Spleen (tissue), 11 donors: Measurements from ENCODE around the gene RBBP8NL. TPM values are rescaled to one million over a fixed set of nuclear protein-coding genes. Genes with fewer than 3 reads are reported as not detected.

Experiments
- DNase-seq: peaks from one replicate; pipeline ENCODE4 v3.0.0-alpha.2; 2020
- H3K27ac ChIP-seq, 8 donors: fragments of 200-600 bp; sonication (generic) in 7 of 8; 1 replicate in 4 of 8; 2 replicates in 4 of 8; pipeline versions ENCODE4 v1.5.0 to v1.8.0; 2016 to 2021; ENCODE audit warnings: inconsistent platforms in 4 of 8, mild to moderate bottlenecking in 4 of 8, moderate library complexity in 1 of 8
- H3K27me3 ChIP-seq, 7 donors: fragments of 200-600 bp; sonication (generic) in 6 of 7; replicated peaks in 1 of 7; 1 replicate in 4 of 7; 2 replicates in 3 of 7; pipeline versions ENCODE4 v1.5.0 to v1.8.0; 2016 to 2021; ENCODE audit warnings: inconsistent platforms in 3 of 7, mild to moderate bottlenecking in 1 of 7
- H3K36me3 ChIP-seq, 6 donors: fragments of 200-600 bp; sonication (generic) in 5 of 6; 1 replicate in 4 of 6; 2 replicates in 2 of 6; pipeline versions ENCODE4 v1.5.0 to v1.8.0; 2016 to 2021; ENCODE audit warnings: inconsistent platforms in 2 of 6
- H3K4me1 ChIP-seq, 6 donors: fragments of 200-600 bp; sonication (generic) in 5 of 6; 1 replicate in 3 of 6; 2 replicates in 3 of 6; pipeline versions ENCODE4 v1.5.0 to v1.8.0; 2016 to 2021; ENCODE audit warnings: inconsistent platforms in 3 of 6
- H3K4me3 ChIP-seq, 8 donors: fragments of 200-600 bp; sonication (generic) in 7 of 8; 1 replicate in 4 of 8; 2 replicates in 4 of 8; pipeline versions ENCODE4 v1.5.0 to v1.8.0; 2016 to 2021; ENCODE audit warnings: inconsistent platforms in 4 of 8, mild to moderate bottlenecking in 4 of 8, moderate library complexity in 2 of 8
- H3K9me3 ChIP-seq, 8 donors: fragments of 200-600 bp; sonication (generic) in 7 of 8; 1 replicate in 4 of 8; 2 replicates in 4 of 8; pipeline versions ENCODE4 v1.5.0 to v1.8.0; 2016 to 2021; ENCODE audit warnings: inconsistent platforms in 4 of 8
- CTCF ChIP-seq, 11 experiments: fragments of 200-600 bp in 7 of 11; fragments of 450-650 bp in 4 of 11; sonication (generic) in 4 of 11; IDR thresholded peaks in 8 of 11; conservative IDR thresholded peaks in 3 of 11; 1 replicate in 7 of 11; 2 replicates in 4 of 11; pipeline versions ENCODE4 v1.4.0 to v1.8.0; 2016 to 2021; ENCODE audit warnings: antibody characterized with exemption in 11 of 11, inconsistent platforms in 4 of 11, mild to moderate bottlenecking in 1 of 11
- POLR2A ChIP-seq, 3 donors: fragments of 450-650 bp; IDR thresholded peaks; one replicate each; pipeline ENCODE4 v1.5.1; 2017; ENCODE audit warnings: antibody characterized with exemption in 3 of 3, mild to moderate bottlenecking in 1 of 3
- POLR2AphosphoS5 ChIP-seq, 3 donors: sonication (generic); formaldehyde crosslinking; IDR thresholded peaks; one replicate each; pipeline ENCODE4 v1.5.1; 2017; ENCODE audit warnings: antibody characterized with exemption in 3 of 3
- WGBS, 5 donors: extraction: QIAGEN DNeasy Blood & Tissue Kit in 3 of 5; methylation state at CpG; one replicate each; pipeline versions ENCODE4 v1.1.5 to v1.1.7; 2013 to 2018; 5-methylcytosine and 5-hydroxymethylcytosine counted together
- intact Hi-C: fragments of 100-400 bp; cut with DNase I; formaldehyde crosslinking; loops from one replicate; pipeline ENCODE4 v1.15.0; 2023; ENCODE audit warnings: low total_unique reads
- polyA plus RNA-seq, 3 donors: library from polyadenylated mRNA; stranded (reverse); fragments of 200-250 nt; gene quantifications; one replicate each; pipeline ENCODE4 v1.2.1, GENCODE V29; 2013
- total RNA-seq, 7 donors: library from RNA; depleted of rRNA in 3 of 7; stranded (reverse); fragments of >200 nt in 3 of 7; fragmentation: NEBNext Ultra II Directional in 4 of 7; extraction: Animal tissue kit (Norgen Biotek cat#: 25700) in 4 of 7; gene quantifications; one replicate each; pipeline versions ENCODE4 v1.1.0 to v1.2.1, GENCODE V29; 2016 to 2021
- donor health status: healthy with polysubstance abuse.
- donor health status: DM: no; HTN: no; CAD: no; lungs with moderate emphysema.
- donor health status: DM: no; HTN: no; CAD: no.
- donor health status: Bipolar disorder and iron deficiency.
- donor health status: healthy.
- donor health status: DM: no; HTN: no; CAD: no.
- donor health status: DM: yes; HTN: yes; CAD: no.

The RBBP8NL gene
- total and polyA plus RNA-seq, 10 donors, result 0.03 TPM; not detected in 9

GRCh38 chr20:62400021-62400420 lies 27.3 kb downstream of the RBBP8NL start:
- no peaks in the 10 kb centered on the region for H3K9me3 ChIP-seq
- no peak overlapping the region for H3K4me3 ChIP-seq
- TF ChIP-seq POLR2A (IDR thresholded peaks at IDR 0.05), result no peak
- no peak for TF ChIP-seq CTCF (IDR thresholded peaks at IDR 0.05 in 8 of 11, conservative IDR thresholded peaks at IDR 0.05 in 3 of 11)
- no peak for TF ChIP-seq POLR2AphosphoS5 (IDR thresholded peaks at IDR 0.05)
- H3K27ac ChIP-seq, result no peak overlapping the region
- no peaks in the 10 kb centered on the region for H3K27me3 ChIP-seq
- H3K36me3 ChIP-seq, result peaks cover 0 to 53% (median 0%) of the 10 kb centered on the region in 6 donors
- WGBS, 5 donors, result 81 to 90% (median 83%) methylated on average over 7 of the region's 7 CpGs
- H3K4me1 ChIP-seq, result peaks cover 0 to 21% (median 6%) of the 10 kb centered on the region in 6 donors
- intact Hi-C loops, result no loop called here
- no peak for DNase-seq

GRCh38 chr20:62398120-62398821 lies 29.1 kb downstream of the RBBP8NL start:
- Histone ChIP-seq H3K4me3 (no peak overlapping the region), H3K9me3 (no peaks in the 10 kb centered on the region), H3K36me3 (peaks cover 0 to 68% (median 12%) of the 10 kb centered on the region in 6 donors), H3K27ac (no peak overlapping the region), H3K27me3 (no peaks in the 10 kb centered on the region), H3K4me1 (peaks cover 0 to 9% (median 0%) of the 10 kb centered on the region in 6 donors)
- TF ChIP-seq POLR2AphosphoS5 (IDR thresholded peaks at IDR 0.05), result no peak
- TF ChIP-seq POLR2A (IDR thresholded peaks at IDR 0.05), result no peak
- TF ChIP-seq CTCF (IDR thresholded peaks at IDR 0.05 in 8 of 11, conservative IDR thresholded peaks at IDR 0.05 in 3 of 11), result no peak
- no peak for DNase-seq
- WGBS, 5 donors, result 87 to 97% (median 91%) methylated on average over 15 to 19 of the region's 19 CpGs
- intact Hi-C loops, result no loop called here

- Histone ChIP-seq H3K36me3 (peaks cover 0 to 68% (median 16%) of the 10 kb centered on the region in 6 donors), H3K27me3 (no peaks in the 10 kb centered on the region), H3K4me1 (peaks cover 0 to 2% (median 0%) of the 10 kb centered on the region in 6 donors), H3K9me3 (no peaks in the 10 kb centered on the region), H3K27ac (no peak overlapping the region), H3K4me3 (no peak overlapping the region)
- intact Hi-C loops, result no loop called here
- TF ChIP-seq POLR2AphosphoS5 (IDR thresholded peaks at IDR 0.05), result no peak
- no peak for TF ChIP-seq POLR2A (IDR thresholded peaks at IDR 0.05)
- no peak for DNase-seq
- 86 to 94% (median 90%) methylated on average over 21 to 35 of the region's 35 CpGs for WGBS, 5 donors
These were observed 30.7 kb downstream of the RBBP8NL start for GRCh38 chr20:62396367-62397239.

- Histone ChIP-seq H3K4me1 (no peaks in the 10 kb centered on the region), H3K9me3 (no peaks in the 10 kb centered on the region), H3K27me3 (no peaks in the 10 kb centered on the region), H3K36me3 (peaks cover 0 to 68% (median 25%) of the 10 kb centered on the region in 6 donors), H3K27ac (no peak overlapping the region), H3K4me3 (no peak overlapping the region)
- WGBS, 5 donors, result 89 to 95% (median 93%) methylated on average over 21 to 27 of the region's 27 CpGs
- DNase-seq, result no peak
- TF ChIP-seq POLR2A (IDR thresholded peaks at IDR 0.05) (no peak), POLR2AphosphoS5 (IDR thresholded peaks at IDR 0.05) (no peak), CTCF (IDR thresholded peaks at IDR 0.05 in 8 of 11, conservative IDR thresholded peaks at IDR 0.05 in 3 of 11) (no peak)
- intact Hi-C loops, result no loop called here
These were observed 31.8 kb downstream of the RBBP8NL start for GRCh38 chr20:62395311-62396242.
